ENCODE data around the gene STMND1. TPM values are rescaled to one million over a fixed set of nuclear protein-coding genes. Genes with fewer than 3 reads are reported as not detected.

STMND1 gene
- total and polyA plus RNA-seq, 4 donors: 0.05 TPM; not detected in 3

Other genes starting within 250 kb of the STMND1 start
- under 1 TPM; 0.28 to 0.42 TPM for gene RBM24, start 179.3 kb downstream of the STMND1 start, total RNA-seq
- under 1 TPM; 0.21 to 0.29 TPM for gene RBM24, start 179.3 kb downstream of the STMND1 start, polyA plus RNA-seq